GM12865 (cell line): ENCODE data around the gene DEFB126.

Source experiments
- DNase-seq: peaks from one replicate; pipeline ENCODE4 v3.0.0; 2010; ENCODE audit warnings: low read depth
- H3K4me3 ChIP-seq: 2 replicates; pipeline ENCODE4 v1.5.1; 2011; ENCODE audit warnings: mild to moderate bottlenecking, low read depth, low read length, control low read depth
- TF ChIP-seq, protein P1 (sequence below): IDR thresholded peaks from 2 replicates; pipeline ENCODE4 v1.5.1; 2011; ENCODE audit warnings: low read length, control low read depth, low read depth, inconsistent platforms; ENCODE audit not compliant: insufficient read depth; ENCODE audit errors: missing control alignments

DEFB126 gene

DNA sequence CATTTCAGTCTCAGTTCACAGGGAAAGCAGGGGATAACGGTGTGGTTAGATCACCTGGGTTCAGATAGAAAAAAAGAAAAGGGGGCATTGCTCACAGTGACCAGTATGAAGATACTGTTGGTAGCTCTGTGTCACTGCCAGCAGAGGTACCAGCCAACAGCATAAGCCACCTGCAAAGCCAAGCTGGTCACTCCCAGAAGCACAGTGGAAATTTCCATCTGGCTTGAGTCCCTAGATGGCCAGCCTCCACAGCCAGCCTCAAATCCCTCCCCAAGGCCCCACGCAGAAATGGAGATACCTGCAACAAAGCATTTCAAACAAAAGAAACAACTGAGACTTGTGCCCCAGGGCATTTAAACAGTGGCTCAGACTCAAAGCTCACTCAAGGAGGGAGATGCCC lies 26.5 kb downstream of the DEFB126 start:
- no peak for DNase-seq
- TF ChIP-seq, protein P1, sequence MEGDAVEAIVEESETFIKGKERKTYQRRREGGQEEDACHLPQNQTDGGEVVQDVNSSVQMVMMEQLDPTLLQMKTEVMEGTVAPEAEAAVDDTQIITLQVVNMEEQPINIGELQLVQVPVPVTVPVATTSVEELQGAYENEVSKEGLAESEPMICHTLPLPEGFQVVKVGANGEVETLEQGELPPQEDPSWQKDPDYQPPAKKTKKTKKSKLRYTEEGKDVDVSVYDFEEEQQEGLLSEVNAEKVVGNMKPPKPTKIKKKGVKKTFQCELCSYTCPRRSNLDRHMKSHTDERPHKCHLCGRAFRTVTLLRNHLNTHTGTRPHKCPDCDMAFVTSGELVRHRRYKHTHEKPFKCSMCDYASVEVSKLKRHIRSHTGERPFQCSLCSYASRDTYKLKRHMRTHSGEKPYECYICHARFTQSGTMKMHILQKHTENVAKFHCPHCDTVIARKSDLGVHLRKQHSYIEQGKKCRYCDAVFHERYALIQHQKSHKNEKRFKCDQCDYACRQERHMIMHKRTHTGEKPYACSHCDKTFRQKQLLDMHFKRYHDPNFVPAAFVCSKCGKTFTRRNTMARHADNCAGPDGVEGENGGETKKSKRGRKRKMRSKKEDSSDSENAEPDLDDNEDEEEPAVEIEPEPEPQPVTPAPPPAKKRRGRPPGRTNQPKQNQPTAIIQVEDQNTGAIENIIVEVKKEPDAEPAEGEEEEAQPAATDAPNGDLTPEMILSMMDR = no peak
- no peak overlapping the region for H3K4me3 ChIP-seq

DNA sequence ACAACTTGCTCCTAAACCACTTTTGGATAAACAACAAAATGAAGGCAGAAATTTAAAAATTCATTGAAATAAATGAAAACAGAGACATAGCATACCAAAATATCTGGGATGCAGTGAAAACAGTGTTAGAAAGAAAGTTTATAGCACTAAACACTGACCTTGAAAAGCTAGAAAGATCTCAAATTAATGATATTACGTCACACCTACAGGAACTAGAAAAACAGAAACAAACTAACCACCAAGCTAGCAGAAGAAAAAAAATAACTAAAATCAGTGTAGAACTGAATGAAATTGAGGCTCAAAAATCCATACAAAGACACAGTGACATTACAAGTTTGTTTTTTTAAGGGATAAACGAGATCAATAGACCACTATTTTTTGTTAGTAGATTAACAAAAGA lies 41.9 kb downstream of the DEFB126 start:
- DNase-seq = no peak
- TF ChIP-seq, protein P1 = no peak
- no peak overlapping the region for H3K4me3 ChIP-seq

DNA sequence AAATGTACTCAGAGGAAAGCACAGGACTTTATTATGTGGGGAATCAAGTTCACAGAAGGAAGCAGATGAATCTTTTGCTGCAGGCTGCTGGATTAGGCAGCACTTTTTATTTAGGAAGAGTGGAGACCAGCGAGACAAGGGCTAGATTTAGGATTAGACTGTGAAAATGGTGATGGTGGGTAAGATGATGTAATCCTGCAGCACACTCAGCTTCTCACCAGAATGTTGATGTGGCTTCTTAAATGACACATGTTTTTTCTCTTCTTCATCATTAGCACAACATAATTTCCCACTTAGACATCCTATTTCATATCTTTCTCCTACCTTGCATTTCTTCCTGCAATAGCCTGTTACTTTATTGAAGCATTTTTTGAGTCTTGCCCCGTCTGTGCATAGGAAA lies 45.3 kb downstream of the DEFB126 start:
- no peak overlapping the region for H3K4me3 ChIP-seq
- no peak for DNase-seq
- TF ChIP-seq, protein P1 = no peak

DNA sequence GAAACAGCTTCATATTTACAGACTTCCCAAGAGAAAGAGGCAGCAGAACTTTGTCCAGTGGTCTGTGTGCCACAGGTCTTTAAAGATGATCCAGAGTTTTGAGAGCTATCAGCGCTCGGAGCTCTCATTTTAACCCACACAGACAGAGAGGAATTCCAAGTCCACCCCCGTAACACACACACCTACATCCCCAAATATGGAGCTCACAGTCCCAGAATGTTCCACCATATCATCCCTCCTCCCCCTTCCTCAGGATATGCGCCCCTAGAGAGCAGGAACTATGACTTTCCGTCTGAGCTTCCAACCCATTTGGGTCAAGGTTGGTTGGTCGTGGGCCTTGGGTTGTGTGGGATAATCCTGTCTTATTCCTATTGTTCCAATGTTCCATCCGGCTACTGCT lies 47.2 kb downstream of the DEFB126 start, which contains the start of gene DEFB128:
Gene DEFB128 (minus strand): TSS at position 101 of the 400 bp plus-strand sequence. CDS start 88 bp downstream, at position 13.
- H3K4me3 ChIP-seq = no peak within 1 kb of the TSS
- TF ChIP-seq, protein P1 = no peak
- no peak for DNase-seq
